Endothelial cell of umbilical vein (primary cell): ENCODE measurements around the gene RBM15B. TPM values are rescaled to one million over a fixed set of nuclear protein-coding genes. Genes with fewer than 3 reads are reported as not detected.

Experiments used
- BruUV-seq: library from RNA; stranded (reverse); fragments of 400-500 nt; replicated peaks from 2 replicates; lab custom pipeline; 2021; lab: Mats Ljungman, UMichigan
- CTCF ChIA-PET: fragments of 300-600, 350-600 bp; sonication (Branson Sonifier 250); formaldehyde crosslinking; loops from one replicate; lab custom pipeline; 2021; ENCODE audit warnings: antibody characterized with exemption, inconsistent platforms; lab: Charles Lee
- POLR2A ChIA-PET: fragments of 300-600, 350-600 bp; sonication (Branson Sonifier 250); formaldehyde crosslinking; loops from one replicate; lab custom pipeline; 2021; ENCODE audit warnings: antibody characterized with exemption, inconsistent platforms; lab: Charles Lee
- DNase-seq: peaks from one replicate; pipeline ENCODE4 v3.0.0-alpha.2; 2011; ENCODE audit warnings: low read depth, low spot score
- FAIRE-seq: peaks from 2 replicates; lab custom pipeline; 2011; peaks lifted over from hg19 to GRCh38; lab: Jason Lieb, UNC
- H2AFZ ChIP-seq: 2 replicates; pipeline ENCODE4 v1.6.0; 2012; ENCODE audit warnings: low read depth, low read length, control low read depth, inconsistent platforms
- H3K27ac ChIP-seq: 2 replicates; pipeline ENCODE4 v1.5.1; 2011; ENCODE audit warnings: low read depth, mild to moderate bottlenecking, control low read depth, low read length, moderate library complexity; ENCODE audit not compliant: insufficient read depth
- H3K27me3 ChIP-seq, 2 experiments: 2 replicates each; pipeline versions ENCODE4 v1.6.0 to v1.6.1; 2011; ENCODE audit warnings: low read length in 2 of 2, mixed read lengths in 1 of 2; ENCODE audit not compliant: control insufficient read depth in 2 of 2, insufficient read depth in 2 of 2
- H3K36me3 ChIP-seq, 2 experiments: 2 replicates in 1 of 2; 3 replicates in 1 of 2; pipeline ENCODE4 v1.5.1; 2011; ENCODE audit warnings: low read length in 2 of 2, mild to moderate bottlenecking in 1 of 2, moderate library complexity in 1 of 2; ENCODE audit not compliant: control insufficient read depth in 2 of 2, insufficient read depth in 2 of 2; ENCODE audit errors: extremely low read depth in 1 of 2
- H3K4me1 ChIP-seq: 3 replicates; pipeline ENCODE4 v1.5.1; 2011; ENCODE audit warnings: mild to moderate bottlenecking, low read length; ENCODE audit not compliant: control insufficient read depth, insufficient read depth; ENCODE audit errors: extremely low read depth
- H3K4me2 ChIP-seq: 2 replicates; pipeline ENCODE4 v1.6.1; 2011; ENCODE audit warnings: low read length, control low read depth, mixed read lengths; ENCODE audit not compliant: insufficient read depth
- H3K4me3 ChIP-seq, 3 experiments: fragments of 200-600 bp in 1 of 3; sonication (generic), shearing (Covaris generic) in 1 of 3; replicated peaks in 1 of 3; 2 replicates each; pipeline ENCODE4 v1.5.1; 2011 to 2016; ENCODE audit warnings: control low read depth in 3 of 3, low read length in 3 of 3, mild to moderate bottlenecking in 2 of 3, inconsistent platforms in 1 of 3, low read depth in 1 of 3, moderate library complexity in 1 of 3; ENCODE audit not compliant: insufficient read depth in 1 of 3
- H3K79me2 ChIP-seq: 2 replicates; pipeline ENCODE4 v1.6.0; 2012; ENCODE audit warnings: low read length, inconsistent platforms; ENCODE audit not compliant: control insufficient read depth, insufficient read depth
- H3K9ac ChIP-seq: replicated peaks from 2 replicates; pipeline ENCODE3; 2011; ENCODE audit warnings: low read length, control low read depth; ENCODE audit not compliant: insufficient read depth; ENCODE audit errors: extremely low read depth
- H3K9me1 ChIP-seq: replicated peaks from 3 replicates; pipeline ENCODE4 v1.6.0; 2011; ENCODE audit warnings: mild to moderate bottlenecking, low read length; ENCODE audit not compliant: control insufficient read depth, insufficient read depth; ENCODE audit errors: extremely low read depth
- H3K9me3 ChIP-seq: replicated peaks from 2 replicates; pipeline ENCODE4 v1.5.1; 2012; ENCODE audit warnings: low read length, inconsistent platforms; ENCODE audit not compliant: control insufficient read depth, insufficient read depth
- H4K20me1 ChIP-seq: replicated peaks from 2 replicates; pipeline ENCODE3; 2011; ENCODE audit warnings: mild to moderate bottlenecking, low read length; ENCODE audit not compliant: control insufficient read depth, insufficient read depth; ENCODE audit errors: extremely low read depth
- EZH2 ChIP-seq: IDR thresholded peaks from 2 replicates; pipeline ENCODE4 v1.6.1; 2012; ENCODE audit warnings: borderline replicate concordance, low read depth, mild to moderate bottlenecking, moderate library complexity, low read length, inconsistent platforms; ENCODE audit not compliant: severe bottlenecking
- FOS ChIP-seq: IDR thresholded peaks from 2 replicates; pipeline ENCODE4 v1.6.1; 2011; ENCODE audit warnings: mild to moderate bottlenecking, low read length, moderate library complexity, borderline replicate concordance; ENCODE audit not compliant: insufficient read depth
- GATA2 ChIP-seq: IDR thresholded peaks from 2 replicates; pipeline ENCODE4 v1.7.0; 2011; ENCODE audit warnings: low read depth, mild to moderate bottlenecking, moderate library complexity, mixed read lengths, low read length; ENCODE audit not compliant: insufficient read length, insufficient read depth
- JUN ChIP-seq: IDR thresholded peaks from 2 replicates; pipeline ENCODE4 v1.6.1; 2011; ENCODE audit warnings: borderline replicate concordance, low read depth; ENCODE audit not compliant: insufficient read length, insufficient read depth
- MYC ChIP-seq: IDR thresholded peaks from one replicate; pipeline ENCODE4 v1.6.1; 2011; ENCODE audit warnings: mild to moderate bottlenecking, low read depth, low read length
- POLR2A ChIP-seq: IDR thresholded peaks from 2 replicates; pipeline ENCODE4 v1.6.1; 2012; ENCODE audit warnings: low read depth, mild to moderate bottlenecking, control low read depth, low read length
- POLR2AphosphoS5 ChIP-seq: IDR thresholded peaks from 2 replicates; pipeline ENCODE4 v1.6.1; 2012; ENCODE audit warnings: low read depth, mild to moderate bottlenecking, control low read depth, low read length, moderate library complexity; ENCODE audit not compliant: insufficient read depth
- dilution Hi-C: fragments of 300-500 bp; cut with MboI; formaldehyde crosslinking; loops from one replicate; pipeline ENCODE4 v1.15.0; 2019; ENCODE audit warnings: low sequenced_read_pairs; ENCODE audit not compliant: extremely low pct_ligation_motif_present
- intact Hi-C: fragments of 100-400 bp; cut with micrococcal nuclease; formaldehyde crosslinking; loops from one replicate; pipeline ENCODE4 v1.10.0; 2022
- polyA plus RNA-seq, 4 experiments: library from polyadenylated mRNA; depleted of rRNA in 3 of 4; stranded (reverse) in 3 of 4; unstranded in 1 of 4; fragments of >200 nt; gene quantifications; 2 replicates each; pipeline versions ENCODE4 v1.2.1 to v1.2.3, GENCODE V29; 2011 to 2012; ENCODE audit warnings: missing spikeins in 1 of 4
- total RNA-seq: library from RNA; stranded (reverse); gene quantifications from 2 replicates; pipeline ENCODE4 v1.2.3, GENCODE V29; 2021
- TF ChIP-seq, protein P1 (sequence below): IDR thresholded peaks from 2 replicates; pipeline ENCODE4 v1.6.1; 2011; ENCODE audit not compliant: insufficient read depth, insufficient read length
- TF ChIP-seq, protein P2 (sequence below), 2 donors: IDR thresholded peaks; 1 replicate in 1 of 2; 2 replicates in 1 of 2; pipeline ENCODE4 v1.5.1; 2011; ENCODE audit warnings: low read length in 2 of 2, mild to moderate bottlenecking in 2 of 2, moderate library complexity in 2 of 2, control low read depth in 1 of 2, inconsistent platforms in 1 of 2, low read depth in 1 of 2; ENCODE audit not compliant: insufficient read depth in 1 of 2; ENCODE audit errors: extremely low read depth in 1 of 2

Gene RBM15B
- total and polyA plus RNA-seq, 2 donors (not counting 3 experiments of a cell fraction or from before 2014, with no cell fraction given): 19.9 to 39.1 TPM

DNA sequence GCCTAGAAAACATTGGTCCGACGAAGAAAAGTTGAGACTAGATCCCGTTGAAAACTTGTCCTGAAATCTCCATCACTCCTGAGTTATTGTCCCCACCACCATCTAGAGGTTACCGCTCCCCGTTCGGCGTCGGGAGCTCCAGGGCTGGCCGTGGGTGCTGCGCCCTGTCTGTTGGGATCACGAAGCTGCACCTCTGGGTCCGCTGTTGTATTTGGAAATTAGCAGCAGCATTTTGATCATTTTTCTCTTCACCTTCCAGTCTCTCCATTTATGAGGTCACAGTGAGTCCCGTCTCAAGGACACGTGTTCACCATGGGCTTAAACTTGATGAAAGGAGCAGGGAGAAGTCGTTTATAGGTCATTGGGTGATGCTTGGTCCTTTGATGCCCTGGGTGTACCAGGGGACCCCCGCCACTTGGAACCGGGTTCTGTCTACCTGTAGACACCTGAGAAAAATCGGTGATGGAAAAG, 5.4 kb upstream of the RBM15B start:
- POLR2A ChIA-PET: interaction anchor here (0.6 to 1.3 kb wide), 6 partner anchors 12 to 1021 kb away, joined by 3 to 7 read pairs (median 4); no protein-coding TSS in a partner anchor
- no peak overlapping the region for H2AFZ ChIP-seq

More for the DNA sequence above, 5.4 kb upstream of the RBM15B start:
- Histone ChIP-seq H3K36me3 (peaks cover 11 to 20% of the 10 kb centered on the region in 2 experiments), H4K20me1 (no peaks in the 10 kb centered on the region), H3K27me3 (no peaks in the 10 kb centered on the region), H3K4me3 (peak overlapping the region; percentile 64 to 97 (median 93)), H3K4me2 (peak overlapping the region; percentile 96), H3K27ac (peak overlapping the region; percentile 69), H3K9ac (peak overlapping the region; percentile 99), H3K79me2 (peaks cover 46% of the 10 kb centered on the region), H3K9me3 (no peaks in the 10 kb centered on the region), H3K4me1 (peaks cover 36% of the 10 kb centered on the region), H3K9me1 (no peaks in the 10 kb centered on the region)
- CTCF ChIA-PET: interaction anchor here (0.6 to 2.7 kb wide), 6 partner anchors 14 to 769 kb away, joined by 3 to 14 read pairs (median 6); no protein-coding TSS in a partner anchor
- dilution Hi-C loops (no loop called here), intact Hi-C loops (loop anchor here (1.0 to 10.0 kb wide), 5 partner anchors 45 to 817 kb away; partner anchors contain the start of genes HEMK1, PARP3 and RRP9)
- FAIRE-seq (peak; percentile 74), DNase-seq (peak; percentile 33)
- BruUV-seq: no TSS peak
- TF ChIP-seq, protein P1, sequence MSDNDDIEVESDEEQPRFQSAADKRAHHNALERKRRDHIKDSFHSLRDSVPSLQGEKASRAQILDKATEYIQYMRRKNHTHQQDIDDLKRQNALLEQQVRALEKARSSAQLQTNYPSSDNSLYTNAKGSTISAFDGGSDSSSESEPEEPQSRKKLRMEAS: peak; percentile 39
- no peak for TF ChIP-seq MYC
- TF ChIP-seq POLR2AphosphoS5: peak; percentile 8
- no peak for TF ChIP-seq FOS
- TF ChIP-seq JUN: no peak
- TF ChIP-seq GATA2: no peak
- TF ChIP-seq, protein P2, sequence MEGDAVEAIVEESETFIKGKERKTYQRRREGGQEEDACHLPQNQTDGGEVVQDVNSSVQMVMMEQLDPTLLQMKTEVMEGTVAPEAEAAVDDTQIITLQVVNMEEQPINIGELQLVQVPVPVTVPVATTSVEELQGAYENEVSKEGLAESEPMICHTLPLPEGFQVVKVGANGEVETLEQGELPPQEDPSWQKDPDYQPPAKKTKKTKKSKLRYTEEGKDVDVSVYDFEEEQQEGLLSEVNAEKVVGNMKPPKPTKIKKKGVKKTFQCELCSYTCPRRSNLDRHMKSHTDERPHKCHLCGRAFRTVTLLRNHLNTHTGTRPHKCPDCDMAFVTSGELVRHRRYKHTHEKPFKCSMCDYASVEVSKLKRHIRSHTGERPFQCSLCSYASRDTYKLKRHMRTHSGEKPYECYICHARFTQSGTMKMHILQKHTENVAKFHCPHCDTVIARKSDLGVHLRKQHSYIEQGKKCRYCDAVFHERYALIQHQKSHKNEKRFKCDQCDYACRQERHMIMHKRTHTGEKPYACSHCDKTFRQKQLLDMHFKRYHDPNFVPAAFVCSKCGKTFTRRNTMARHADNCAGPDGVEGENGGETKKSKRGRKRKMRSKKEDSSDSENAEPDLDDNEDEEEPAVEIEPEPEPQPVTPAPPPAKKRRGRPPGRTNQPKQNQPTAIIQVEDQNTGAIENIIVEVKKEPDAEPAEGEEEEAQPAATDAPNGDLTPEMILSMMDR (IDR thresholded peaks at IDR 0.05; ENCODE audit: extremely low read depth in 1 of 2, insufficient read depth in 1 of 2, low read depth in 1 of 2, low read length in 2 of 2): no peak
- TF ChIP-seq POLR2A: peak; percentile 51
- TF ChIP-seq EZH2: no peak
